Hematopoietic multipotent progenitor cell treated with erythropoietin and hydrocortisone succinate and interleukin-3 and kit ligand, for 15 days (in vitro differentiated cells): Measurements from ENCODE around the gene LTBP1.
A peak's percentile ranks its signal among the peaks of the same experiment; 100 is the strongest.

Experiments
- DNase-seq: peaks from one replicate; pipeline ENCODE4 v3.0.0-alpha.2; 2015; ENCODE audit warnings: low spot score

LTBP1 gene

GRCh38 chr2:33008716-33009115 is 62.0 kb downstream of the LTBP1 start:
- DNase-seq = no peak

- DNase-seq = no peak
Observed at GRCh38 chr2:33009249-33009648, 62.5 kb downstream of the LTBP1 start.

- DNase-seq = no peak
Observed at GRCh38 chr2:33011373-33011772, 64.6 kb downstream of the LTBP1 start.

GRCh38 chr2:33011941-33012340 is 65.2 kb downstream of the LTBP1 start:
- no peak for DNase-seq

- no peak for DNase-seq
Observed at GRCh38 chr2:33013684-33014110, 66.9 kb downstream of the LTBP1 start.

- no peak for DNase-seq
Observed at GRCh38 chr2:33014268-33014667, 67.5 kb downstream of the LTBP1 start.

GRCh38 chr2:33015421-33016142 is 68.8 kb downstream of the LTBP1 start:
- no peak for DNase-seq

GRCh38 chr2:33018271-33018670 is 71.5 kb downstream of the LTBP1 start:
- DNase-seq = no peak

- DNase-seq = no peak
Observed at GRCh38 chr2:33019796-33020195, 73.0 kb downstream of the LTBP1 start.

- DNase-seq = no peak
Observed at GRCh38 chr2:33020883-33021282, 74.1 kb downstream of the LTBP1 start.

GRCh38 chr2:33021542-33022227 is 74.9 kb downstream of the LTBP1 start:
- DNase-seq = no peak

- no peak for DNase-seq
Observed at GRCh38 chr2:33022395-33022985, 75.7 kb downstream of the LTBP1 start.

GRCh38 chr2:33022989-33023727 is 76.4 kb downstream of the LTBP1 start:
- DNase-seq = no peak

- no peak for DNase-seq
Observed at GRCh38 chr2:33023728-33024500, 77.2 kb downstream of the LTBP1 start.

- DNase-seq = no peak
Observed at GRCh38 chr2:33024758-33025157, 78.0 kb downstream of the LTBP1 start.

GRCh38 chr2:33029459-33029858 is 82.7 kb downstream of the LTBP1 start:
- DNase-seq = no peak

- no peak for DNase-seq
Observed at GRCh38 chr2:33029926-33030325, 83.2 kb downstream of the LTBP1 start.

GRCh38 chr2:33030326-33030725 is 83.6 kb downstream of the LTBP1 start:
- DNase-seq = no peak

- DNase-seq = no peak
Observed at GRCh38 chr2:33032245-33032644, 85.5 kb downstream of the LTBP1 start.

- peak; percentile 20 for DNase-seq
Observed at GRCh38 chr2:33033606-33034081, 86.9 kb downstream of the LTBP1 start.

GRCh38 chr2:33034784-33035183 is 88.0 kb downstream of the LTBP1 start:
- DNase-seq = peak; percentile 35

GRCh38 chr2:33038230-33038629 is 91.5 kb downstream of the LTBP1 start:
- DNase-seq = no peak
